B cell (primary cell): ENCODE measurements around the gene OR8K1.

Source experiments
- CTCF ChIP-seq: fragments of 200-600 bp; IDR thresholded peaks from one replicate; pipeline ENCODE4 v1.8.0; 2022; ENCODE audit warnings: antibody characterized with exemption, mild to moderate bottlenecking
- EZH2 ChIP-seq: IDR thresholded peaks from 2 replicates; pipeline ENCODE4 v1.6.1; 2012; ENCODE audit warnings: borderline replicate concordance, low read depth, mild to moderate bottlenecking, moderate library complexity, low read length; ENCODE audit not compliant: insufficient read depth, poor library complexity, severe bottlenecking

- TF ChIP-seq CTCF (no peak), EZH2 (no peak)
These were observed 12.7 kb upstream of the OR8K1 start for GRCh38 chr11:56333156-56333555.
